ENCODE measurements around the gene CIC. TPM values are rescaled to one million over a fixed set of nuclear protein-coding genes. Genes with fewer than 3 reads are reported as not detected.
"Not testable (repeated sequence)": the region's sequence is repeated elsewhere in the genome, so short reads cannot be mapped to it uniquely, and the experiment has no call there.

CIC gene
- total RNA-seq, 2 donors from 2014 or later: 90.1 to 95.0 TPM

DNA sequence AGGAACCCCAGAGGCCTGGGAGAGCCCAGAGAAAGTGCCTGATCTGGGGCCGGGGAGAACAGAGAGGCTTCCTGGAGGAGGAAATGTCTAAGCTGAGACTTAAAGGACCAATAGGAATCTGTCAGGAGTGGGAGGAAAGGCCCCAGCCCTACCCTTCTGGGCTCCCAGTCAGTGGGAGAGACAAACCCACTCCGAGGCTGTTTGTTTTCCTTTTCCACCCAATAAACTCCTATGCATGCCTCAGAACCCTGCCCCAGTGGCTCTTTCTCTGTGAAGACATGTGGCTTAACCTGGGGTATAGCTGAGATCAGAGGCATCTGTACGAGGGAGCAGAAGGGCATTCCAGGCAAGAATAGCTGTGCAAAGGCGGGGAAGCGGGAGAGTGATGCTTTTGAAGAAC is 58.3 kb downstream of the CIC start:
- DNase-seq: no peak
- H3K27ac Mint-ChIP-seq: no peak overlapping the region
- peaks cover 5 to 6% of the 10 kb centered on the region in 2 donors for H3K36me3 Mint-ChIP-seq (ENCODE audit: insufficient read depth in 2 of 2)
- H3K9me3 Mint-ChIP-seq: no peaks in the 10 kb centered on the region
- H3K4me3 Mint-ChIP-seq: peak overlapping the region in 1 of 2 donors; percentile 84
- H3K4me1 Mint-ChIP-seq (ENCODE audit: low read depth): peaks cover 40% of the 10 kb centered on the region
- H3K27me3 Mint-ChIP-seq (ENCODE audit: low read depth): peaks cover 6% of the 10 kb centered on the region
- ATAC-seq (replicated peaks in 1 of 2): no peak

DNA sequence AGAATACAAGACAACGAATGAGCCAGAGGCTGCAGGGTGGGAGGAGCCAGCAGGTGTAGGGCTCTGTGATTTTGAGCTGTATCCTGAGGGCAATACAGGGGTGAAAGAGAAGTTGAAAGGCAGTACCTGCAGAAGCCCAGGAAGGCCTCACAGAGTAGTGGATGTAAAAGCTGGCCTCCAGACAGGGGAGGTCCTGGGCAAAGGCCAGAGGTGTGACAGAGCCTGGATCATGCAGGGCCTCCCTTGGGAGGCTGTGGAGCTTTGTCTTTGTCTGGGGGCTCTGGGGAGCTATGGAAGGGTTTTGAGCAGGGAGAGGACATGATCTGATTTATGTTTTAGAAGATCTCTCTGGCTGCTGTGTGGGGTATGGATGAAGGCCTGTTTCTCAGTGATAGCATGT is 59.1 kb downstream of the CIC start:
- H3K27me3 Mint-ChIP-seq (ENCODE audit: low read depth): peaks cover 6% of the 10 kb centered on the region
- DNase-seq (no peak), ATAC-seq (replicated peaks in 1 of 2) (no peak)
- peaks cover 5 to 6% of the 10 kb centered on the region in 2 donors for H3K36me3 Mint-ChIP-seq (ENCODE audit: insufficient read depth in 2 of 2)
- no peaks in the 10 kb centered on the region for H3K9me3 Mint-ChIP-seq
- H3K4me1 Mint-ChIP-seq (ENCODE audit: low read depth): peaks cover 40% of the 10 kb centered on the region
- no peak overlapping the region for H3K27ac Mint-ChIP-seq
- no peak overlapping the region for H3K4me3 Mint-ChIP-seq

DNA sequence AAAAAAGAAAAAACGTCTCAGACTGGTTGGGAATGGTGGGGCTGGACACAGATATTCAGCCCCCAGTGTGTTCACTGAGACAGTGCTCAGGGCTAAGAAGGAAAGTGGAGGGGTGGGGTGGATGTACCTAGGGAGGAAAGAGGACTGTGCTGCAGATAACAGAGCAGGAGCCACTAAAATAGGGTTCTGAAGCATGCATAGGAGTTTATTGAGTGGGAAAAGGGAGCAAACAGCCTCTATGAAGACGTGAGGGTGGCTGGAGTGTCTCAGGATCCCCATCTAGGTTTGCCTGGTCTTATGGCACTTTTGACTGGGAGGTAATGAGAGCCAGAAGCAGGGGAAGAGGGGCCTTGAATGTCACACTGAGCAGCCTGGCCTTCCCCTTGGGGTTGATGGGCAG is 59.8 kb downstream of the CIC start:
- Mint-ChIP-seq H3K4me1 (ENCODE audit: low read depth) (peaks cover 40% of the 10 kb centered on the region), H3K27ac (no peak overlapping the region), H3K9me3 (no peaks in the 10 kb centered on the region), H3K4me3 (no peak overlapping the region), H3K36me3 (ENCODE audit: insufficient read depth in 2 of 2) (peaks cover 5 to 6% of the 10 kb centered on the region in 2 donors), H3K27me3 (ENCODE audit: low read depth) (peaks cover 6% of the 10 kb centered on the region)
- ATAC-seq (replicated peaks in 1 of 2) (no peak), DNase-seq (no peak)

DNA sequence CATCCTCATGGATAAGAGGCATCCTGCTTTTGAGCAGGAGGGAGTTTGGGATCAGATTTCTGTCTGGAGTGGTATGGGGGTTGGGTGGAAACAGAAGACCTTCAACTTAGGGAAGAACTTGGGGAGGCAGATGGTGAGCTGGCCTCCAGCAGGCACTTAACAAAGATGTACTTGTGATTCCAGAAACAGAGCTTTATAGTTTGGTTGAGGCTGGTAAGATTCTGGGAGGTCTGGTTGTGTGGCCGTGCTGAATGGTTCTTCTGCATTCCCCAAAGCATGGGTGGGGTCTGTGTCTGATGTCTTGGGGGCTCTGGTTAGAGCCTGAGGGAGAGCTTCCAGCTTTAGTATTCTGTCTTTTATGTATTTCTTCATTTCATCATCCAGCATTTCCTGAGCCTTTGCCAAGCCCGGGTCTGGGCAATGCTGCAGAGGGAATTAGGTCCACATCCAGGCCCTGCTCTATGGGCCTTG is 61.2 kb downstream of the CIC start:
- ATAC-seq (replicated peaks in 1 of 2): no peak
- Mint-ChIP-seq H3K9me3 (no peaks in the 10 kb centered on the region), H3K36me3 (ENCODE audit: insufficient read depth in 2 of 2) (peaks cover 0 to under 1% of the 10 kb centered on the region in 2 donors), H3K4me1 (ENCODE audit: low read depth) (peaks cover 33% of the 10 kb centered on the region), H3K27me3 (ENCODE audit: low read depth) (no peaks in the 10 kb centered on the region), H3K4me3 (no peak overlapping the region), H3K27ac (no peak overlapping the region)
- no peak for DNase-seq

DNA sequence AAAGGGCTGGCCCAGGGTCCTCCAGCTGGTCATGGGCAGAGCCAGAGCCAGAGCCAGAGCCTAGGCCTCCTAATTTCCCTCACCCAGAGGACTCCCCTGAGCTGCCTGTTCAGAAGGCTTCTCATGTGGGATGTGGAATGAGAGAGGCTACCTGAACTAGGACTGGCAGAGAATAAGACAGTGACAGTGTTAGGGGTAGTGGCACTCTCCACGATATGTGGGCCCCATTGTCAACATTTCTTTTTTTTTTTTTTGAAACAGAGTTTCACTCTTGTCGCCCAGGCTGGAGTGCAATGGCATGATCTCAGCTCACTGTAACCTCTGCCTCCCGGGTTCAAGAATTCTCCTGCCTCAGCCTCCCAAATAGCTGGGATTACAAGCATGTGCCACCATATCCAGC is 62.3 kb downstream of the CIC start:
- not testable (repeated sequence) for H3K27me3 Mint-ChIP-seq (ENCODE audit: low read depth); H3K9me3 Mint-ChIP-seq; H3K36me3 Mint-ChIP-seq (ENCODE audit: insufficient read depth in 2 of 2); DNase-seq; H3K4me3 Mint-ChIP-seq; ATAC-seq (replicated peaks in 1 of 2); H3K27ac Mint-ChIP-seq
- peaks cover 28% of the 10 kb centered on the region for H3K4me1 Mint-ChIP-seq (ENCODE audit: low read depth)

DNA sequence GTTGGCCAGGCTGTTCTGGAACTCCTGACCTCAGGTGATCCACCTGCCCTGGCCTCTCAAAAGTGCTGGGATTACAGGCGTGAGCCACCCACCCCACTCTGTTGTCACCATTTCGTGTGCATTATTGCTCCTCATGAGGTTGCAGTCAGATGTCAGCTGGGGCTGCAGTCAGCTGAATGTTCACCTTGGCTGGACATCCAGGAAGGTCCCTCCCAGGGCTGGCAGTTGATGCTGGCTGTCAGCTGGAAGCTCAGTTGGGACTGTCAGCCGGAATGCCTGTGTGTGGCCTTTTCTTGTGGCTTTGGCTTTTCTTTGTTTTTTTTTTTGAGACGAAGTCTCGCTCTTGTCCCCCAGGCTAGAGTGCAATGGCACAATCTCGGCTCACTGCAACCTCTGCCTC is 63.0 kb downstream of the CIC start:
- Mint-ChIP-seq H3K27me3 (ENCODE audit: low read depth) (no peaks in the 10 kb centered on the region), H3K36me3 (ENCODE audit: insufficient read depth in 2 of 2) (no peaks in the 10 kb centered on the region), H3K4me3 (no peak overlapping the region), H3K4me1 (ENCODE audit: low read depth) (peaks cover 21% of the 10 kb centered on the region), H3K27ac (no peak overlapping the region), H3K9me3 (no peaks in the 10 kb centered on the region)
- no peak for DNase-seq
- ATAC-seq (replicated peaks in 1 of 2): no peak

DNA sequence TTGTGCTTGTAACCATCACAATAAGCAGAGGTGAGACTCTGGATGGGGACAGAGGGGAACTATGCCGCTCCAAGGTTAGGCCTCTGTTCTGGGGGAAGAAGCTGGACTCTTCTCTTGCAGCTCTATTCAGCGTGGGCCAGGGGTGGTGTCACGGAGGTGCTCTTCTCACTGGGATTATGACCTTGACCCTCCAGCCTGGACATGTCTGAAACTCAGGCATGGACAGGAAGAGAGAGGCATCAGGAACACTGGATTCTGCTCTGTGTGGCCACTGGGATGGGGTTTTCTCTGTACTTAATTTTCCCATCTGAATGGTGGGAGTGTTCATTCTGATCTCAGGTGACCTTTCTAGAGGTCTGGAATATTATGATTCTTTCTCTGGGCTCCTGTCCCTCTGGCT is 64.0 kb downstream of the CIC start:
- no peaks in the 10 kb centered on the region for H3K27me3 Mint-ChIP-seq (ENCODE audit: low read depth)
- ATAC-seq (replicated peaks in 1 of 2): no peak
- no peaks in the 10 kb centered on the region for H3K36me3 Mint-ChIP-seq (ENCODE audit: insufficient read depth in 2 of 2)
- DNase-seq: no peak
- no peak overlapping the region for H3K27ac Mint-ChIP-seq
- H3K9me3 Mint-ChIP-seq: no peaks in the 10 kb centered on the region
- H3K4me1 Mint-ChIP-seq (ENCODE audit: low read depth): peaks cover 14% of the 10 kb centered on the region
- no peak overlapping the region for H3K4me3 Mint-ChIP-seq

DNA sequence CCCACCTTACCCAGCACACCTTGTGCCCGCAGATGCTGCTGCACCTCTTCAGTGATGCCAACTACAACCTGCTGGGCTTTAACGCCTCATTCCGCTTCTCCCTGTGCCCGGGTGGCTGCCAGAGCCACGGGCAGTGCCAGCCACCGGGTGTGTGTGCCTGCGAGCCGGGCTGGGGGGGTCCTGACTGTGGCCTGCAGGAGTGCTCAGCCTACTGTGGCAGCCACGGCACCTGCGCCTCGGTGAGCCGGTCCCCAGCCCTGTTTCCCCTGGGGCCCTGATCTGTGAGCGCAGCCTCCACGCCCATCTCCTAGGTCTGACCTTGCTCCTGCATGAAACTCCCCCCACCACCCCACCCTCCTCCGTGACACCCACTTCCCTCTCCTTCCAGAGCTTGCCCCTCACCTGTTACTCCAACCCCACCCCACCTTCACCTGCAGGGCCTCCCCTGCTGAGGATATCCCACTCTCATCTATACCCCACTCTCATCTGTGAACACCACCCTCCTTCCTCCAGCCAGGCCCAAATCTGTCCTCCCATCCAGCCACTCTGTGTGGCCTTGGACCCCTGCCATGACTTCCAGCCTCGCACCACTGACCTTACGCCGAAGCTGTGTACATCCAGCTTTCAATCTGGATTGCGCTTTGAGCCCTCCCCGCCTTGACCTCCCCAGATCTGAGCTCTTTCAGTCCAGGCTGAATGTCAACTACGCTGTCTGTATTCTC is 65.1 kb downstream of the CIC start:
- ATAC-seq (replicated peaks in 1 of 2) (no peak), DNase-seq (no peak)
- peaks cover 3% of the 10 kb centered on the region for H3K4me1 Mint-ChIP-seq (ENCODE audit: low read depth)
- no peaks in the 10 kb centered on the region for H3K9me3 Mint-ChIP-seq
- H3K4me3 Mint-ChIP-seq: no peak overlapping the region
- no peaks in the 10 kb centered on the region for H3K27me3 Mint-ChIP-seq (ENCODE audit: low read depth)
- no peak overlapping the region for H3K27ac Mint-ChIP-seq
- H3K36me3 Mint-ChIP-seq (ENCODE audit: insufficient read depth in 2 of 2): peaks cover 0 to 2% of the 10 kb centered on the region in 2 donors

DNA sequence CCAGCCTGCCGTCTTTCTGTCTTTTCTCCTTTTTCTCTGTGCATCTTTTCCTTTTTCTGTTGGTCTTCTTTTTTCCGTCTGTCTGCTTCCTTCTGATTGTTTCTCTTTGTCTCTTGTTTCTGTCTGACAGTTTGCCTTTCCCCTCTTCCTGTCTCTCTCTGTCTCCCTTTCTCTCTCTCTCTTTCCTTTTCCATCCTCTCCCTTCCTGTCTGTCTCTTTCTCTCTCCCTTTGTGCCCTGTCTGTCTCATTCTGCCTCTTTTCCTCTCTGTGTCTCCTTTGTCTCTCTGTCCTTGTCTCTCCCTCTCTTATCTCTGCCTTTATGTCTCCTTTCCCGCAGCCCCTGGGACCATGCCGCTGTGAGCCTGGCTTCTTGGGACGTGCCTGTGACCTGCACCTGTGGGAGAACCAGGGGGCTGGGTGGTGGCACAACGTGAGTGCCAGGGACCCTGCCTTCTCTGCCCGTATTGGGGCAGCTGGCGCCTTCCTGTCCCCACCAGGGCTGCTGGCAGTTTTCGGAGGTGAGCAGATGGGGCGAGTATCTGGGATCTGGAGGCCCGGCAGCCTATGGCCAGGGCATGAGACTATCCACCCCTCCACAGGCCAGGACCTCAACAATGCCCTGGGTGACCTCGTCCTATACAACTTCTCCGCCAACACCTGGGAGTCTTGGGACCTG is 65.8 kb downstream of the CIC start:
- H3K4me3 Mint-ChIP-seq: no peak overlapping the region
- no peak overlapping the region for H3K27ac Mint-ChIP-seq
- DNase-seq: no peak
- no peak for ATAC-seq (replicated peaks in 1 of 2)
- H3K27me3 Mint-ChIP-seq (ENCODE audit: low read depth): no peaks in the 10 kb centered on the region
- H3K36me3 Mint-ChIP-seq (ENCODE audit: insufficient read depth in 2 of 2): peaks cover 0 to 2% of the 10 kb centered on the region in 2 donors
- H3K4me1 Mint-ChIP-seq (ENCODE audit: low read depth): peaks cover 5% of the 10 kb centered on the region
- H3K9me3 Mint-ChIP-seq: no peaks in the 10 kb centered on the region

DNA sequence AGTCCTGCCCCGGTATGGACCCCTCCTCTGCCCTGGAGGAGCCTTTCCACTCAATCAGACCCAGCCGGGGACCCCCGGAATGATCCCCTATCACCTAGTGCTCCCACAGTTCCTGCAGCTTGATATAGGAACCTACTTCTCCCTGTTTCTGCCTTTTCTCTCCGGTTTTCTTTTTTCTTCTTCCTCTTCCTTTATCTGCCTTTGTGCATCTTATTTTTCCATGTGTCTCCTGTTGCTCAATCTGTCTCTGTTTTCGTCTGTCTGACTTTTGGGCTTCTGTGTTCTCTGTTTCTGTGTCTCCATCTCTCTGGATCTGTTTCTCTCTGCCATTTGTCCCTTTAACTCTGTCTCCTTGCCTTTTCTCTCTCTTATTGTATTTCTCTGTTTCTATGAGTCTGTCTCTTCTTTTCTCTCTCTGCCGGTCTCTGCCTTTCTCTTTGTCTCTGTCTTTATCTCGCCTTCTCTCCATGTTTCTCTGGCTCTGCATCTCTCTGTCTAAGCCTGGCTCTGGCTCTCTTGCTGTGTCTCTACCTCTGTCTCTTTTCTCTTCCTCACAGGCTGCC is 66.4 kb downstream of the CIC start:
- Mint-ChIP-seq H3K4me3 (no peak overlapping the region), H3K36me3 (ENCODE audit: insufficient read depth in 2 of 2) (peaks cover 0 to 2% of the 10 kb centered on the region in 2 donors), H3K9me3 (no peaks in the 10 kb centered on the region), H3K27me3 (ENCODE audit: low read depth) (no peaks in the 10 kb centered on the region), H3K27ac (no peak overlapping the region), H3K4me1 (ENCODE audit: low read depth) (peaks cover 5% of the 10 kb centered on the region)
- no peak for DNase-seq
- ATAC-seq (replicated peaks in 1 of 2): no peak

DNA sequence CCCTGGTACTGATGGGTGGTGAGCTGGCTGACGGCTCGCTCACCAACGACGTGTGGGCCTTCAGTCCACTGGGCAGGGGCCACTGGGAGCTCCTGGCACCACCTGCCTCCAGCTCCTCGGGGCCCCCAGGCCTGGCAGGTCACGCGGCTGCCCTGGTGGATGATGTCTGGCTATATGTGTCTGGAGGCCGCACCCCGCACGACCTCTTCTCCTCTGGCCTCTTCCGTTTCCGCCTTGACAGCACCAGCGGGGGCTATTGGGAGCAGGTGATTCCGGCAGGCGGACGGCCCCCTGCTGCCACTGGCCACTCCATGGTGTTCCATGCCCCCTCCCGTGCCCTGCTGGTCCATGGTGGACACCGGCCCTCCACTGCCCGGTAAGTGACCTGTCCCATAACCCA is 66.9 kb downstream of the CIC start:
- no peak for ATAC-seq (replicated peaks in 1 of 2)
- no peak overlapping the region for H3K27ac Mint-ChIP-seq

DNA sequence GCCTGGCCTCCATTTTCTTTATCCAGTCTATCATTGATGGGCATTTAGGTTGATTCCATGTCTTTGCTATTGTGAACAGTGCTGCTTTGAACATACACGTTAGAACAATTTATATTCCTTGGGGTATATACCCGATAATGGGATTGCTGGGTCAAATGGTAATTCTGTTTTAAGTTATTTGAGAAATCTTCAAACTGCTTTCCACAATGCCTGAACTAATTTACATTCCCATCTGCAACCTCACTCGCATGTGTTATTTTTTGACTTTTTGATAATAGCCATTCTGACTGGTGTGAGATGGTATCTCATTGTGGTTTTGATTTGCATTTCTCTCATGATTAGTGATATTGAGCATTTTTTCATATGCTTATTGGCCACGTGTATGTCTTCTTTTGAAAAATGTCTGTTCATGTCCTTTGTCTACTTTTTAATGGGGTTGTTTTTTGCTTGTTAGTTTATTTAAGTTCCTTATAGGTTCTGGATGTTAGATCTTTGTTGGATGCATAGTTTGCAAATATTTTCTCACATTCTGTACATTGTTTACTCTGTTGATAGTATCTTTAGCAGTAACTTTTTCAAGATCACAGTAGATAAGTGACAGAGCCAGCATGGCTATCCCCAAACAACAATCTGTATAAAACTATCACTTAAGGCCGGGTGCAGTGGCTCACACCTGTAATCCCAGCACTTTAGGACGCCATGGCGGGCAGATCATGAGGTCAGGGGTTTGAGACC is 70.2 kb downstream of the CIC start:
- not testable (repeated sequence) for H3K4me3 Mint-ChIP-seq; H3K36me3 Mint-ChIP-seq (ENCODE audit: insufficient read depth in 2 of 2); H3K4me1 Mint-ChIP-seq (ENCODE audit: low read depth); H3K27me3 Mint-ChIP-seq (ENCODE audit: low read depth); DNase-seq; H3K27ac Mint-ChIP-seq; H3K9me3 Mint-ChIP-seq; ATAC-seq (replicated peaks in 1 of 2)

More for the DNA sequence above, 66.9 kb downstream of the CIC start:
- H3K4me3 Mint-ChIP-seq: no peak overlapping the region
- DNase-seq: no peak
- peaks cover 0 to 2% of the 10 kb centered on the region in 2 donors for H3K36me3 Mint-ChIP-seq (ENCODE audit: insufficient read depth in 2 of 2)
- no peaks in the 10 kb centered on the region for H3K27me3 Mint-ChIP-seq (ENCODE audit: low read depth)
- H3K4me1 Mint-ChIP-seq (ENCODE audit: low read depth): peaks cover 5% of the 10 kb centered on the region
- H3K9me3 Mint-ChIP-seq: no peaks in the 10 kb centered on the region

DNA sequence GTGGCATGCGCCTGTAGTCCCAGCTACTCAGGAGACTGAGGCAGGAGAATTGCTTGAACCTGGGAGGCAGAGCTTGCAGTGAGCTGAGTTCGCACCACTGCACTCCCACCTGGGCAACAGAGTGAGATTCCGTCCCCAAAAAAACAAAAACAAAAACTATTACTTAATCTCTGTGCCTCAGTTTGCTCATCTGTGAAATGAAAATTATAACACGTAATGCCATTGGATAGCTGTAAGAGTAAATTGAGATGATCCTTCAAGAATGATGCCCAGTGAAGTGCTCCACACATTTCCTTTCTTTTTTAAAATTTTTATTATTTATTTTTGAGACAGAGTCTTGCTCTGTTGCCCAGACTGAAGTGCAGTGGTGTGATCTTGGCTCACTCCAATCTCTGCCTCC is 70.9 kb downstream of the CIC start:
- H3K27ac Mint-ChIP-seq; H3K4me3 Mint-ChIP-seq; DNase-seq; H3K9me3 Mint-ChIP-seq; H3K4me1 Mint-ChIP-seq (ENCODE audit: low read depth); H3K36me3 Mint-ChIP-seq (ENCODE audit: insufficient read depth in 2 of 2); ATAC-seq (replicated peaks in 1 of 2); H3K27me3 Mint-ChIP-seq (ENCODE audit: low read depth): not testable (repeated sequence)

Measured in activated T-cell treated with anti-CD3 and anti-CD28 coated beads, Interleukin-2, amount 50 U/mL, for 72 hours (primary cell).